Mesendoderm (in vitro differentiated cells): ENCODE data around the gene WNK2.

Experiments used
- DNase-seq: peaks from one replicate; pipeline ENCODE4 v3.0.0; 2013
- H2AK5ac ChIP-seq: 2 replicates; pipeline ENCODE4 v1.6.1; 2013; ENCODE audit warnings: low read length, inconsistent platforms
- H2BK120ac ChIP-seq: 2 replicates; pipeline ENCODE4 v1.6.1; 2013; ENCODE audit warnings: low read depth, mild to moderate bottlenecking, low read length, moderate library complexity, mixed read lengths
- H2BK15ac ChIP-seq: replicated peaks from 2 replicates; pipeline ENCODE4 v1.6.1; 2013; ENCODE audit warnings: low read depth, mild to moderate bottlenecking, moderate library complexity
- H2BK5ac ChIP-seq: 2 replicates; pipeline ENCODE4 v1.6.1; 2013; ENCODE audit warnings: low read length, inconsistent platforms
- H3K18ac ChIP-seq: 2 replicates; pipeline ENCODE4 v1.6.1; 2013; ENCODE audit warnings: mild to moderate bottlenecking, low read length, mixed read lengths
- H3K23ac ChIP-seq: one replicate; pipeline ENCODE4 v1.6.1; 2013; ENCODE audit warnings: low read length
- H3K27ac ChIP-seq: 2 replicates; pipeline ENCODE4 v1.5.1; 2013; ENCODE audit warnings: low read depth, mild to moderate bottlenecking, inconsistent platforms, low read length, moderate library complexity
- H3K27me3 ChIP-seq: 2 replicates; pipeline ENCODE4 v1.6.1; 2013; ENCODE audit warnings: low read length, control low read depth, mild to moderate bottlenecking, inconsistent platforms; ENCODE audit not compliant: insufficient read depth, poor library complexity
- H3K36me3 ChIP-seq: 2 replicates; pipeline ENCODE4 v1.6.1; 2013; ENCODE audit warnings: low read length, inconsistent platforms; ENCODE audit not compliant: control insufficient read depth, insufficient read depth
- H3K4ac ChIP-seq: one replicate; pipeline ENCODE4 v1.6.1; 2013; ENCODE audit warnings: low read depth, mild to moderate bottlenecking, low read length, moderate library complexity
- H3K4me1 ChIP-seq: 2 replicates; pipeline ENCODE4 v1.6.1; 2013; ENCODE audit warnings: low read depth, low read length, inconsistent platforms; ENCODE audit not compliant: control insufficient read depth
- H3K4me2 ChIP-seq: 2 replicates; pipeline ENCODE4 v1.6.1; 2013; ENCODE audit warnings: low read length
- H3K4me3 ChIP-seq: 2 replicates; pipeline ENCODE4 v1.5.1; 2013; ENCODE audit warnings: mild to moderate bottlenecking, low read length
- H3K56ac ChIP-seq: one replicate; pipeline ENCODE4 v1.6.1; 2013; ENCODE audit warnings: low read length
- H3K79me1 ChIP-seq: 2 replicates; pipeline ENCODE4 v1.6.1; 2013; ENCODE audit warnings: low read length, inconsistent platforms
- H3K79me2 ChIP-seq: 2 replicates; pipeline ENCODE4 v1.6.1; 2013; ENCODE audit warnings: mild to moderate bottlenecking, low read length; ENCODE audit not compliant: control insufficient read depth, insufficient read depth
- H3K9ac ChIP-seq: 2 replicates; pipeline ENCODE4 v1.6.1; 2013; ENCODE audit warnings: low read length, inconsistent platforms
- H4K5ac ChIP-seq: one replicate; pipeline ENCODE4 v1.6.1; 2013; ENCODE audit warnings: low read length
- H4K8ac ChIP-seq: one replicate; pipeline ENCODE4 v1.6.1; 2013; ENCODE audit warnings: low read depth, mild to moderate bottlenecking, control low read depth, low read length, moderate library complexity
- WGBS: extraction: QIAGEN DNeasy Blood & Tissue Kit; methylation state at CpG from one replicate; pipeline ENCODE4 v1.1.7; 2013; ENCODE audit warnings: low lambda C conversion rate, missing lambda C conversion rate; ENCODE audit not compliant: insufficient coverage; ENCODE audit errors: extremely low coverage; 5-methylcytosine and 5-hydroxymethylcytosine counted together

The WNK2 gene

GRCh38 chr9:93237540-93237939 lies 53.6 kb downstream of the WNK2 start:
- Histone ChIP-seq H3K9ac (no peak overlapping the region), H3K56ac (no peak overlapping the region), H3K4me2 (no peak overlapping the region), H3K79me1 (no peaks in the 10 kb centered on the region), H2BK120ac (no peak overlapping the region), H3K4me3 (no peak overlapping the region), H2AK5ac (no peak overlapping the region), H3K27ac (no peak overlapping the region), H3K18ac (no peak overlapping the region), H3K79me2 (no peaks in the 10 kb centered on the region), H2BK5ac (no peak overlapping the region), H3K27me3 (no peaks in the 10 kb centered on the region), H4K5ac (no peak overlapping the region), H3K36me3 (no peaks in the 10 kb centered on the region), H4K8ac (no peak overlapping the region), H3K4me1 (no peaks in the 10 kb centered on the region), H3K23ac (no peak overlapping the region), H3K4ac (no peak overlapping the region), H2BK15ac (no peak overlapping the region)
- no CpG with 5 or more reads among the region's 2 CpGs for WGBS
- DNase-seq, result no peak

- no peak overlapping the region for H3K23ac ChIP-seq
- no peak overlapping the region for H3K4me2 ChIP-seq
- no peak overlapping the region for H4K8ac ChIP-seq
- H3K56ac ChIP-seq, result no peak overlapping the region
- no peaks in the 10 kb centered on the region for H3K27me3 ChIP-seq
- H4K5ac ChIP-seq, result no peak overlapping the region
- no peaks in the 10 kb centered on the region for H3K79me1 ChIP-seq
- H3K4ac ChIP-seq, result no peak overlapping the region
- no peak overlapping the region for H3K4me3 ChIP-seq
- H3K18ac ChIP-seq, result no peak overlapping the region
- H2BK120ac ChIP-seq, result no peak overlapping the region
- DNase-seq, result no peak
- H2BK5ac ChIP-seq, result no peak overlapping the region
- no peak overlapping the region for H2BK15ac ChIP-seq
- no peak overlapping the region for H3K9ac ChIP-seq
- H3K36me3 ChIP-seq, result no peaks in the 10 kb centered on the region
- no peak overlapping the region for H2AK5ac ChIP-seq
- no peaks in the 10 kb centered on the region for H3K4me1 ChIP-seq
- WGBS, result no CpG with 5 or more reads among the region's 19 CpGs
- no peaks in the 10 kb centered on the region for H3K79me2 ChIP-seq
- H3K27ac ChIP-seq, result no peak overlapping the region
Observed at GRCh38 chr9:93238953-93239925, 55.3 kb downstream of the WNK2 start.

GRCh38 chr9:93240891-93241334 lies 57.0 kb downstream of the WNK2 start:
- Histone ChIP-seq H3K36me3 (no peaks in the 10 kb centered on the region), H2BK15ac (no peak overlapping the region), H3K18ac (no peak overlapping the region), H2AK5ac (no peak overlapping the region), H3K4ac (no peak overlapping the region), H3K4me1 (no peaks in the 10 kb centered on the region), H2BK120ac (no peak overlapping the region), H3K79me1 (no peaks in the 10 kb centered on the region), H3K27ac (no peak overlapping the region), H3K79me2 (no peaks in the 10 kb centered on the region), H3K23ac (no peak overlapping the region), H3K56ac (no peak overlapping the region), H3K9ac (no peak overlapping the region), H3K4me3 (no peak overlapping the region), H3K27me3 (no peaks in the 10 kb centered on the region), H4K5ac (no peak overlapping the region), H4K8ac (no peak overlapping the region), H2BK5ac (no peak overlapping the region), H3K4me2 (no peak overlapping the region)
- no CpG with 5 or more reads among the region's 9 CpGs for WGBS
- no peak for DNase-seq

- no peaks in the 10 kb centered on the region for H3K4me1 ChIP-seq
- no peak overlapping the region for H3K23ac ChIP-seq
- no peak overlapping the region for H3K4ac ChIP-seq
- H3K56ac ChIP-seq, result no peak overlapping the region
- no peak overlapping the region for H2BK120ac ChIP-seq
- H3K4me3 ChIP-seq, result no peak overlapping the region
- H3K4me2 ChIP-seq, result no peak overlapping the region
- H3K18ac ChIP-seq, result no peak overlapping the region
- no peak overlapping the region for H4K8ac ChIP-seq
- no peak overlapping the region for H3K9ac ChIP-seq
- no peak overlapping the region for H3K27ac ChIP-seq
- no peak overlapping the region for H2AK5ac ChIP-seq
- H2BK5ac ChIP-seq, result no peak overlapping the region
- no CpG with 5 or more reads among the region's 9 CpGs for WGBS
- H4K5ac ChIP-seq, result no peak overlapping the region
- no peak overlapping the region for H2BK15ac ChIP-seq
- no peaks in the 10 kb centered on the region for H3K36me3 ChIP-seq
- no peak for DNase-seq
- no peaks in the 10 kb centered on the region for H3K27me3 ChIP-seq
- H3K79me2 ChIP-seq, result no peaks in the 10 kb centered on the region
- H3K79me1 ChIP-seq, result no peaks in the 10 kb centered on the region
Observed at GRCh38 chr9:93243112-93243511, 59.2 kb downstream of the WNK2 start.

GRCh38 chr9:93244101-93244500 lies 60.2 kb downstream of the WNK2 start:
- Histone ChIP-seq H3K4me3 (no peak overlapping the region), H3K4me1 (no peaks in the 10 kb centered on the region), H3K4me2 (no peak overlapping the region), H4K5ac (no peak overlapping the region), H2BK5ac (no peak overlapping the region), H2BK15ac (no peak overlapping the region), H3K36me3 (no peaks in the 10 kb centered on the region), H3K27me3 (no peaks in the 10 kb centered on the region), H3K23ac (no peak overlapping the region), H3K9ac (no peak overlapping the region), H3K4ac (no peak overlapping the region), H2AK5ac (no peak overlapping the region), H3K79me1 (no peaks in the 10 kb centered on the region), H3K18ac (no peak overlapping the region), H3K79me2 (no peaks in the 10 kb centered on the region), H2BK120ac (no peak overlapping the region), H3K27ac (no peak overlapping the region), H3K56ac (no peak overlapping the region), H4K8ac (no peak overlapping the region)
- DNase-seq, result no peak
- no CpG with 5 or more reads among the region's 5 CpGs for WGBS
